Body of pancreas (tissue), 4 donors: ENCODE measurements around the gene ST3GAL5. TPM values are rescaled to one million over a fixed set of nuclear protein-coding genes. Genes with fewer than 3 reads are reported as not detected.
"Not testable (repeated sequence)": the region's sequence is repeated elsewhere in the genome, so short reads cannot be mapped to it uniquely, and the experiment has no call there.

Experiments used
- ATAC-seq: fragments of 150-250 bp; one replicate; pipeline ENCODE4 v1.9.1; 2016
- DNase-seq, 4 donors: peaks; one replicate each; pipeline ENCODE4 v3.0.0-alpha.2; 2019
- H3K27ac ChIP-seq, 4 donors: fragments of 200-600 bp; sonication (generic); 1 replicate in 3 of 4; 2 replicates in 1 of 4; pipeline versions ENCODE4 v1.5.1 to v1.6.1; 2016 to 2019; ENCODE audit warnings: mild to moderate bottlenecking in 1 of 4, mixed read lengths in 1 of 4, moderate library complexity in 1 of 4
- H3K27me3 ChIP-seq, 2 donors: fragments of 200-600 bp; sonication (generic); one replicate each; pipeline ENCODE4 v1.6.0; 2016; ENCODE audit warnings: mild to moderate bottlenecking in 1 of 2
- H3K36me3 ChIP-seq, 2 donors: fragments of 200-600 bp; sonication (generic); replicated peaks in 1 of 2; 2 replicates each; pipeline ENCODE4 v1.5.1; 2016; ENCODE audit warnings: low read depth in 2 of 2; ENCODE audit not compliant: insufficient read depth in 1 of 2
- H3K4me1 ChIP-seq: fragments of 200-600 bp; sonication (generic); one replicate; pipeline ENCODE4 v1.6.0; 2016
- H3K4me3 ChIP-seq, 2 donors: fragments of 200-600 bp; sonication (generic); 1 replicate in 1 of 2; 2 replicates in 1 of 2; pipeline ENCODE4 v1.5.1; 2016 to 2019
- H3K9me3 ChIP-seq, 3 donors: fragments of 200-600 bp; sonication (generic); 1 replicate in 2 of 3; 2 replicates in 1 of 3; pipeline ENCODE4 v1.5.1; 2016
- POLR2A ChIP-seq, 3 donors: fragments of 450-650 bp; IDR thresholded peaks; one replicate each; pipeline ENCODE4 v1.6.1; 2016; ENCODE audit warnings: antibody characterized with exemption in 3 of 3, mild to moderate bottlenecking in 2 of 3
- WGBS, 2 donors: methylation state at CpG; one replicate each; pipeline ENCODE4 v1.1.5; 2017; 5-methylcytosine and 5-hydroxymethylcytosine counted together
- intact Hi-C: fragments of 100-400 bp; cut with DNase I; formaldehyde crosslinking; loops from one replicate; pipeline ENCODE4 v1.15.1; 2023
- total RNA-seq, 2 donors: library from RNA; depleted of rRNA; stranded (reverse); fragments of >200 nt; gene quantifications; one replicate each; pipeline ENCODE4 v1.1.0, GENCODE V29; 2016
- TF ChIP-seq, protein P1 (sequence below), 7 experiments: fragments of 450-650 bp in 4 of 7; fragments of 200-600 bp in 3 of 7; sonication (generic) in 3 of 7; IDR thresholded peaks; one replicate each; pipeline ENCODE4 v1.5.1; 2016 to 2019; ENCODE audit warnings: antibody characterized with exemption in 7 of 7

Gene ST3GAL5
- total RNA-seq, 2 donors from 2014 or later = 8.6 to 18.8 TPM

DNA sequence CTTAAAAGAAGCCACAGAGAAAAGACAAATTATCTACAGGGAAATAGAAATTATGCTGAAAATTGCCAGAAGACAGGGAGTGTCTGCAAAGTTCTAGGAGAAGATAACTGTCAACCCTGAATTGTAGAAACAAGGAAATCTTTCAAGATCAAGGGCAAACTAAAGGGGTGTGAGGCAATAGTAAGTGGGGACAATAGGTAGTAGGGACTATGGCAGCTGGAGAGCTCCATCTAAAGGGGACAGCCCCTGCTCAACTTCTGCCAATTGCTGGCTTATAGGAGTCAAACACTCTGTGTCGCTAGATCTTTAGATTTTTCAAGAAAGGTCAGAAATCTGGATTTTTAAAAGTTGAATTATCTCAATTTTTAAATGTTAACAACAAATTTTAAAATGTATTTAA is 10.1 kb upstream of the ST3GAL5 start:
- WGBS, 2 donors = 82 to 96% methylated on average over 1 of the region's 1 CpG
- Histone ChIP-seq H3K27me3 (no peaks in the 10 kb centered on the region), H3K27ac (no peak overlapping the region), H3K36me3 (no peaks in the 10 kb centered on the region), H3K4me1 (no peaks in the 10 kb centered on the region), H3K9me3 (no peaks in the 10 kb centered on the region), H3K4me3 (no peak overlapping the region)
- DNase-seq (no peak), ATAC-seq (no peak)
- no peak for TF ChIP-seq POLR2A (IDR thresholded peaks at IDR 0.05)
- TF ChIP-seq, protein P1, sequence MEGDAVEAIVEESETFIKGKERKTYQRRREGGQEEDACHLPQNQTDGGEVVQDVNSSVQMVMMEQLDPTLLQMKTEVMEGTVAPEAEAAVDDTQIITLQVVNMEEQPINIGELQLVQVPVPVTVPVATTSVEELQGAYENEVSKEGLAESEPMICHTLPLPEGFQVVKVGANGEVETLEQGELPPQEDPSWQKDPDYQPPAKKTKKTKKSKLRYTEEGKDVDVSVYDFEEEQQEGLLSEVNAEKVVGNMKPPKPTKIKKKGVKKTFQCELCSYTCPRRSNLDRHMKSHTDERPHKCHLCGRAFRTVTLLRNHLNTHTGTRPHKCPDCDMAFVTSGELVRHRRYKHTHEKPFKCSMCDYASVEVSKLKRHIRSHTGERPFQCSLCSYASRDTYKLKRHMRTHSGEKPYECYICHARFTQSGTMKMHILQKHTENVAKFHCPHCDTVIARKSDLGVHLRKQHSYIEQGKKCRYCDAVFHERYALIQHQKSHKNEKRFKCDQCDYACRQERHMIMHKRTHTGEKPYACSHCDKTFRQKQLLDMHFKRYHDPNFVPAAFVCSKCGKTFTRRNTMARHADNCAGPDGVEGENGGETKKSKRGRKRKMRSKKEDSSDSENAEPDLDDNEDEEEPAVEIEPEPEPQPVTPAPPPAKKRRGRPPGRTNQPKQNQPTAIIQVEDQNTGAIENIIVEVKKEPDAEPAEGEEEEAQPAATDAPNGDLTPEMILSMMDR (IDR thresholded peaks at IDR 0.05) = no peak
- intact Hi-C loops = no loop called here

DNA sequence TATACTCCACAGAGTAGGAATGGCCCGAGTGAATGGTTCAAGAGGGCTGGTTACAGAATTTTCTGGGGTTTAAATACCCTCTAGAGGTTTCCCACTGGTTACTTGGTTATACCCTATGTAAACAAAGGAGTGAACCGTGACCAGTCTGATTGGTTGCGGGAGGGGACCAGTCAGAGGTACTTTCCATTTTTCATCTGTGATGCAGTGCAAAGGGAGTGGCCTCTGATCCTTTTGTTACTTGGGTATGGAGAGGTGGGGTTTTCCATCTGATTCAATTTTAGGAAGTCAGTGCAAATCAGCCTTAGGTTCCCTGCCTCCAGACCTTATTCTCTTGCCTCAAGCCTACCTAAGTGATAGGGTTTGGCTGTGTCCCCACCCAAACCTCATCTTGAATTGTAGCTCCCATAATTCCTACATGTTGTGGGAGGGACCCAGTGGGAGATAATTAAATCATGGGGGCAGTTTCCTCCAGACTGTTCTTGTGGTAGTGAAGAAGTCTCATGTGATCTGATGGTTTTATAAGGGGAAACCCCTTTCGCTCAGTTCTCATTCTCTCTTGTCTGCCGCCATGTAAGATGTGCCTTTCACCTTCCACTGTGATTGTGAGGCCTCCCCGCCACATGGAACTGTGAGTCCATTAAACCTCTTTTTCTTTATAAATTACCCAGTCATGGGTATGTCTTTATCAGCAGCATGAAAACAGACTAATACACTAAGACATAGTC is 5.9 kb upstream of the ST3GAL5 start:
- intact Hi-C loops, H3K36me3 ChIP-seq, H3K27ac ChIP-seq, DNase-seq, H3K9me3 ChIP-seq, H3K4me1 ChIP-seq, ATAC-seq, H3K4me3 ChIP-seq, H3K27me3 ChIP-seq: not testable (repeated sequence)
- WGBS, 2 donors = 93 to 97% methylated on average over 6 of the region's 6 CpGs

DNA sequence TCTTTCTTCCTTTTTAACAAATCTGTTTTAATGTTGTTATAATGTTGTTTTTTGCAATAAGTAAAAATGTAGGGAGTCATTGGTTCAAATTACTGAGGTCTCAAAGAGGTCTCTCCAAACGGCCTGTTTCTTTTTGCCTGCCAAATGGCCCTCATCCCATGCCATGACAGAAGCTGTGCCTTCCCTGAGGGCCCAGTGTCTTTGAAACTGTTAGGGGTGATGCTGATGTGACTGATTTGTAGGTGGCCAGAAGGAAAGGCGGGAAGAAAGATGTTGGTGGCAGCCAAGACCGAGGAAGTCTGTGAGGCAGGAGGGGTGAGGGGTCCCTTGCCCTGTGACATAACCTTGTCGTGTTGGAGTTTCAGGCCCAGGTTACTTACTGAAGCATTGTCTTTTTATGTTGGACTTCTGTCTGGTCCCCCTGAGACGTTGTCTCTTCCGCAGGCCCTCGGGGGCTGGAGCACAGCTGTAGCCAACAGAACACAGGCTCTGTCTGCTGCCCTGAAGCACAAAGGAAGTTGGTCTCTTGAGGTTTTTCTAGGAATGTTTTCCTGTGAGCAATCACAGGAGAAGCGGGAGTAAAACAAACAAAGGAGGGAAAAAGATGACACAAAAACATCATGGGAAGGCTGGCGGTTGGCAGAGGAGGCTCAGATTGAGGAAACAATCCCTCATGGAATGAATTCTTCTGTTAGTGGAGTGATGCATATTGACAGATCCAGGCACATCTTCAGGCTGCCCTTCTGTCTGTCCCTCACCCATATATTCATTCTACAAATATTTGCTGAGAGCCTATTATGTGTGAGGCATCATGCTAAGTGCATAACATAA is 4.9 kb upstream of the ST3GAL5 start:
- peaks cover 8% of the 10 kb centered on the region for H3K4me1 ChIP-seq
- no peak overlapping the region for H3K4me3 ChIP-seq
- DNase-seq (no peak), ATAC-seq (no peak)
- TF ChIP-seq, protein P1 (IDR thresholded peaks at IDR 0.05) = no peak
- TF ChIP-seq POLR2A (IDR thresholded peaks at IDR 0.05) = no peak
- H3K9me3 ChIP-seq = no peaks in the 10 kb centered on the region
- H3K27me3 ChIP-seq = no peaks in the 10 kb centered on the region
- WGBS, 2 donors = 80 to 84% methylated on average over 9 of the region's 9 CpGs
- no peak overlapping the region for H3K27ac ChIP-seq
- intact Hi-C loops = no loop called here
- H3K36me3 ChIP-seq = no peaks in the 10 kb centered on the region

DNA sequence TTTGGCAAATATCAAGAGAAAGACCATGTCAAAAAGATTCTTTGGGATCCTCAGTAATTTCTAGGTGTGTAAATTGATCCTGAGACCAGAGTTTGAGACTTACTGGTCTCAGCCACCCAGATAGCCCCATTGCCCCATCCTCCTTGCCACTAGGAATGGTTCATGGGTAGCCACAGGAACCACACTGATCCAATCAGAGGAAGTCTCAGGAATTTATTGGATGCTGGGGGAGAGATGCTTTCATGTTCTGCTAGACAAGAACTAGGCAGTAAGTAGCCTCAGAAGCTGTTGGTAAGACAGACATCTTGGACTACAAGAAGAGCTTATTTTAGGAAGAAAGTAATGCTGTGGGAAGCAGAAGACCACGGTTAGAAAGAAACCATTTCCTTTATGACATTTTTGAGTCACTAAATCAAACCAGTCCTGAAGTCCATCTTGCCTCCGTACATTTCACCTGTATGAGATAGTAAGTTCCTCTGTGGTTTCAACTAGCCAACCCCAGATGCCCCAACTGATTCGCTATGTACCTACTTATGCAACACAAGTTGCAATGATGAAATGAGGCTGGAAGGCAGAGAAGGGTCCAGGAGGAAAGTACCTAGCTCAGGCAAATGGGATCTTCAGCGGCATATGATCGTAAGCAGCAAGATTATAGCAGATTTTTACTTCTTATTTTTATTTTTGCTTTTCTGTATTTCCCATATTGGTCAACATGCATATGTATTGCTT is 3.6 kb upstream of the ST3GAL5 start:
- no peaks in the 10 kb centered on the region for H3K9me3 ChIP-seq
- ATAC-seq (no peak), DNase-seq (no peak)
- H3K36me3 ChIP-seq = no peaks in the 10 kb centered on the region
- H3K4me1 ChIP-seq = peaks cover 17% of the 10 kb centered on the region
- H3K4me3 ChIP-seq = no peak overlapping the region
- H3K27me3 ChIP-seq = no peaks in the 10 kb centered on the region
- H3K27ac ChIP-seq = no peak overlapping the region
- 86 to 92% methylated on average over 5 of the region's 5 CpGs for WGBS, 2 donors
- TF ChIP-seq POLR2A (IDR thresholded peaks at IDR 0.05) = no peak
- TF ChIP-seq, protein P1 (IDR thresholded peaks at IDR 0.05) = no peak
- intact Hi-C loops = no loop called here

DNA sequence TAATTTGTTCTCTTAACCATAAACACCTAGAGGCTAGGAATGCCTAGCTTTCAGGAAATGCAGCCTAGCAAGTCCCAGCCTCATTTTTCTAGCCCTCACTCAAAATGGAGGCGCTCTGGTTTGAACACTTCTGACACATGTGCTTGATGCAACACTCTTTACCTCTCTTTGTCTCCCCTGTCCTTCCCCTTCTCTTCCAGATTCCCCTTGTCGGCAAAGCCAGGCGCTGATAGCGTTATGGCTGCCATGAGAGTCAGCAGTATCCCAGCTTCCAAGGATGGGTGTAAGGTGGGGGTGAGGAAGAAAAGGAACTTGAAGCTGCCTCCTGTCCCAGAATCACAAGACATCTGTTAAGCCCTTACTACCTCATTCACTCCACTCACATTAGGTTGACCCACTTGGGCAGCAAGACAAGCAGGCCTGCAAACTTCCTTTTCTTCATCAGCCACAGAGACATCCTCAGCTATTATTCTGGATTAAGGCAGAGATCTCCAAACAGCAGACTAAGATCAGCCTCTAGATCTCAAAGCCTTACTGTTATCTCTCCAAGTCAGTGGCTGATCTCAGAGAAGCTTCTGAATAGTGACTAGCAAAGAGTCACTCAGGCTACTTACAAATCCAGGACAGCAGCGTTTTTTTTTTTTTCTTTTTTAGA is 1.9 kb upstream of the ST3GAL5 start:
- Histone ChIP-seq H3K9me3 (no peaks in the 10 kb centered on the region), H3K27ac (no peak overlapping the region), H3K4me1 (peaks cover 26% of the 10 kb centered on the region), H3K4me3 (no peak overlapping the region), H3K27me3 (no peaks in the 10 kb centered on the region), H3K36me3 (no peaks in the 10 kb centered on the region)
- ATAC-seq (no peak), DNase-seq (no peak)
- TF ChIP-seq, protein P1 (IDR thresholded peaks at IDR 0.05) = no peak
- TF ChIP-seq POLR2A (IDR thresholded peaks at IDR 0.05) = no peak
- 79 to 86% methylated on average over 5 of the region's 5 CpGs for WGBS, 2 donors
- intact Hi-C loops = no loop called here
